COLO668 (cell line): Measurements from ENCODE around the gene ZFAND4.
A peak's percentile ranks its signal among the peaks of the same experiment; 100 is the strongest.
"Not testable (repeated sequence)": the region's sequence is repeated elsewhere in the genome, so short reads cannot be mapped to it uniquely, and the experiment has no call there.

Experiments
- DNase-seq: peaks from one replicate; lab custom pipeline; 2025; ENCODE audit not compliant: unreplicated experiment; lab: John Stamatoyannopoulos, UW

ZFAND4 gene

DNA sequence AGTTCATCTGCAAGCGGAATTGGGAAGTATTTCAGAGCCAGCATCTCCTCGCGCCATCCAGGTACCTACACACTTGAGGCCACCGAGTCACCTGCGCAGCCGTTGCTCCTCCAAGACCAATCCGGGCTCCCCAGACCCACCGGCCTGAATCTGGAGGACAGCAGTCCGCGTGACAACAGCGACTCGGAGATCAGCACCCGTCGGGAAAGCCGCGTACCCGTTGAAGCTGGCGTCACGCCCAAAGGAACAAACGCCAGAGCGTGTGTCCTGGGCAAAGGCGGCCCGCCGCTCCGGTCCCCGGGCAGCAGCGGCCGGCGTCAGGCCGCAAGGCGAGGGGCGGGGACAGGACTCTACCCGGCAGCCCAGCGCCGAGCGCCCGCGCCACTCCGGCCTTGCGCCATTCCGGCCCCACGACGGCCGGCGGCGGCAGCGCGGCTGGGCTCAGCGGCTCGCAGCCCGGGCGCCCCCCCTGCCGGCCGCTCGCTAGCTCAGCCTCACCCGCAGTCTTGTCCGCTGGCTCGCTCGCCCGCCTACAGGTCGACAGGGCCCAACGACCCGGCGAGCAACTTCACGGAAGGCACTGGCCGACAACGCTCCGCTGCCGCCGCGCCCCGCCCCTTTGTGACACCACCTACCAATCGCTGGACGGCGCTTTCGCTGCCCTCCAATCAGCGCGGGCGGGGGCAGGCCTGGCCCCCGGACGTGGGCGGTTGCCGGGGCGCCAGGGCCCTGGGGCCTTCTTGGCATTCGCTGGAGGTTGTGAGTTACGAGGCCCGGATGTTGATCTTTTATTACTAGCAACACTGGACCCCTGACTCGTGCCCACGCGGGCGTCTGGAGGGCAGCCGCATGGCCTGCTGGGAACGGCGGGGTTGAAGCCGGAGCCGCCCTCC is at the start of gene ZFAND4:
TSS of gene ZFAND4 (minus strand) at position 592 of the 893 bp plus-strand sequence. CDS start 9,047 bp downstream, outside the sequence.
- peak; percentile 94 for DNase-seq

DNA sequence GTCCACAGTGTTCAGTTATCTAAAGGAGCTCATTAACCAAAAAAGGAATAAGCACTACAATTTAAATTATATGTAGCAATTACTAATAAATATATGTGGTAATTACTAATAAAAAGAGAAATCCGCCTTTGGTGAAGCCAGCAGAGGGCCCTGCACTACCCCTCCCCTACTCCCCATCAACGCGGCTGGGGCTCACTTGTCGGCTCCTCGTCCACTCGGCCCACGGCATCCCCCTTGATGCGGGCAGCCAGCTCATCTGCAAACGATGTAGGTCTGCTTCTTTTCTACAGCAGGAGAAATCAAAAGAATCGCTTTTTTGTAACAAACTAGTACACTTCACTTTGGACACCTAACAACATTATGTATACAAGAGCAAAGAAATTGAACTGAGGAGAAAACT is 48.9 kb upstream of the ZFAND4 start:
- DNase-seq, result not testable (repeated sequence)

DNA sequence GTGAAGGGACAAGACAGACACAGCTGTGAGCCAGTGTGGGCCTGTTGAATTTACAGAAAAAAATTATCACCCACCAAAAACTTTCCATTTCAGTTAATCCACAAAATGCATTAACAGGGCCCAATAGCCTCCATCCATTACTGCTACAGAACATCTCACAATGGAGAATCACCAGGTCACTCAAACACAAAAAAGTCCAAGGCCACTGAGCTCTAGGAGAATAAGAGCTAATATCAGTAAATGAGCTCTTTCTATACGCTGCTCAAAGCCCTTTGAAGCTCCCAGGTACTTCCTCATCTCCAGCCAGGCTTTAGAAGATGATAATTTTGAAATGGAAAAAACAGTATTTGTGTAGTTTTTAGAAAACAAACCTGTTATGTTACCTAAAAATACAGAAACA is 45.1 kb upstream of the ZFAND4 start:
- DNase-seq, result not testable (repeated sequence)

DNA sequence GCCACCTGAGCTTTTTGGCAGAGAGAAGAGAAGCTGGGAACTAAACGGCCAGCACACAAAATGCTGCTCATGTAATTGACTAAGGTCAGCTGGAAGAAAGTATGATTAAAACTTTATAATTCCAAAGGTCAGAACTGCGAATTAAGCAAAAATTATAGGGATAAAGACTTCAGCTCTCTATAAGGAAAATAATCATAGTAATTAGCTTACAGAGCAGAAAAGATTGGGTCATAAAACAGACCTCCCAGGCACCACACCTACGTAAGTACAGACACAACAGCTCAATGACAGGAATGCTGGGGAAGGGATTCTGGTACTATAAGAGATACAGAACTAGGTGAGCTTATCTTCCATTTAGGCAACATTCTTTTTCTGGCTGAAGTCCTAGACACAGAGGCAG is 44.5 kb upstream of the ZFAND4 start:
- DNase-seq, result not testable (repeated sequence)

DNA sequence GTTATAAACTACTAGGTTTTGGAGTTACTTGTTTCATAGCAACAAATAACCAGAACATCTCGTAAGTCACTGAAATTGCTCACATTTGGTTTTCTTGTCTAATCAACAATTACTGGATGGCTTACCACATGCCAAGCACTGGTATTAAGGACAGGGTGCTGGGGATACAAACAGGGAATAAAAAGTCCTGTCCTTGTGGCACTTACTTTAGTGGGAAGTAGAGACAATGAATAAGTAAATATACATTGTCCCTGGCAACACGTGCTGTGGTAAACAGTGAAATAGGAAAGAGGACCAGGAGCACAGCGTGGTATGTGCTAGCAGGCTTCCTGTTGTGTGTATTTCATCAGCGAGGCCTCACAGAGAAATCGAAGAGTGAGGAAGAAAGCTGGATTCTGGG is 38.7 kb upstream of the ZFAND4 start:
- not testable (repeated sequence) for DNase-seq

DNA sequence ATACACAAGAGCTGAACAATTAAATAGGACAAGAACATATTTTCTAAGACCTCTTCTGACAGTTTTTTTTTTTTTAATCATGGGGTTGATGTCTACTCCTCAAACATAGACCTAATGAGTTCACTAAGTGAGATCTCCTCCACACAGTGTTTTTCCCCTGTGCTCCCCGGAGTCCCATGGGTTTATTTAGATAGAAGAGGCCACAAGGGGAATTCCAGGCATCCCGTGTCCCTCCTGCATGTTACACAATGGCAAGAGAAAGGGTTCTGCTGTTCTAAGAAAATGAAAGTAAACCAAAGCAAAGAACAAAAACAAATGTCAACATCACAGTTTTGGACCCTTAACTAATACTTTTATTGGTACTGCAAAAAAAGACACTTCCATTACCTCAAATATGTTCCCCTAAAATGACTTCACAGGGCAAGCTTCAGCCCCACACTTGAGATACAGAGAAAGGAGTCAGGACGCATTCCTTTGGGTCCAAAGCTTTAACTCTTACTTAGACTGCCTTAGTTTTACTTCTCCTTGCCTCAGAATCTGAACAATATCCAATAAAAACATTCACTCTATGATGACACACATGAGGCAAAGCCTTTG is 37.7 kb upstream of the ZFAND4 start:
- not testable (repeated sequence) for DNase-seq

DNA sequence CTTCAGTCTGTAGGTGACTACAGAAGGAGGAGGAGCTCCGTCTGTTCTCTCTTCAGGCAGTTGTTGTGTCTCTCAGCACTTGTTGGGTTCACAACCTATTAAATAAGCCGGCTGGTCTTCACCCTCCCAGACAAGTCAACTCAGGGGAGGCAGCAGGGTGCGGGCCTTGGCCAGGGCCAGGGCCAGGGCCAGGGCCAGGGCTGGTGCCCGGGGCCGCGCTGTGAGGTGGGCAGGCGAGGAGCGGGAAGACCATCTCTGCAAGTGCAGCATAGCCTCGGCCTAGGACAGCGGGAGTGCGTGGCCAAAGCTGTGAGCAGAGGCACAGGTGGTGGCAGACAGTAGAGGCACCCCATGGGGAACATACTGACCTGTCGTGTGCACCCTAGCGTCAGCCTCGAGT is 5.9 kb upstream of the ZFAND4 start:
- not testable (repeated sequence) for DNase-seq

DNA sequence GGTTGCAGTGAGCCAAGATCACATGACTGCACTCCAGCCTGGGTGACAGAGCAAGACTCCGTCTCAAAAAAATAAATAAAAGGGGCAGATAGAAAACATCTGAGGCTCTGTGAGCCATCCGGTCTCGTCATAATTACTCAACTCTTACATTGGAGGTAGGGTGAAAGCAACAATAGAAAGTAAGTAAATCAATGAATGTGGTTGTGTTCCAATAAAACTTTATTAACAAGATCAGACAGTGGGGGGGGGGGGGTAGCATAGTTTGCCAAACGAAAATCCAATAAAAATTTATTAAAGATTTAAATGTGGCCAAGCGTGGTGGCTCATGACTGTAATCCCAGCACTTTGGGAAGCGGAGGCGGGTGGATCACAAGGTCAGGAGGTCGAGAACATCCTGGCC is 2.8 kb upstream of the ZFAND4 start:
- no peak for DNase-seq

DNA sequence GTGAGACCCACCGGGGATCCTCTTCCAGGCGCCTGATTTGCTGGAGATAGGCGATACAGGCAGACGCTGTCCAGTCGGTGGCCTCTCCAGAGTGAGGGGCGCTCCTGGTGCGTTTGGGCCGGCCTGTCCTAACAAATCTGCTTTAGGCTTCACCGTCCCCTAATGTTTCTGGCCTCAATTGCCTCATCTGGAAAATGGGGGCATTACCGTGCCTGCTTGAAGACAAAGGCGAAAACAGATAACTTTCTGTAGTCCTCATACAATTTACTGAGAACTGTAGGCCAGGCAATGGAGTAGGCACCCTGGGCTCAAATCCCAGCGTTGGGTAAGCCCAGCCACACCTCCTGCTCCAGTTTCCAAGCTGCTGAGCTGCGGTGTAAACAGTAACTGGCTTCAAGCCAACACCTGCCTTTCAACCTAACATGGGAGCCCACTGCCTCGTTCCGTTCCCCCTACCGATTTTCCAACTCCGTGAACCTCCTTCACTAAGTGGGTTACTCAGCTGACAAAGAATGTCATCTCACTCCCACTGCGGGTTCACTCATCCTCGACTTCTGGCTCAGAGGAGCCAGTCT is 589 bp upstream of the ZFAND4 start:
- DNase-seq, result peak; percentile 38

DNA sequence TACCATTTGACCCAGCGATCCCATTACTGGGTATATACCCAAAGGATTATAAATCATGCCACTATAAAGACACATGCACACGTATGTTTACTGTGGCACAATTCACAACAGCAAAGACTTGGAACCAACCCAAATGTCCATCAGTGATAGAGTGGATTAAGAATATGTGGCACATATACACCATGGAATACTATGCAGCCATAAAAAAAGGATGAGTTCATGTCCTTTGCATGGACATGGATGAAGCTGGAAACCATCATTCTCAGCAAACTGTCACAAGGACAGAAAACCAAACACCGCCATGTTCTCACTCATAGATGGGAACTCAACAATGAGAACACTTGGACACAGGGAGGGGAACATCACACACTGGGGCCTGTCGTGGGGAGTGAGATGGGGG is 1.3 kb downstream of the ZFAND4 start:
- not testable (repeated sequence) for DNase-seq

DNA sequence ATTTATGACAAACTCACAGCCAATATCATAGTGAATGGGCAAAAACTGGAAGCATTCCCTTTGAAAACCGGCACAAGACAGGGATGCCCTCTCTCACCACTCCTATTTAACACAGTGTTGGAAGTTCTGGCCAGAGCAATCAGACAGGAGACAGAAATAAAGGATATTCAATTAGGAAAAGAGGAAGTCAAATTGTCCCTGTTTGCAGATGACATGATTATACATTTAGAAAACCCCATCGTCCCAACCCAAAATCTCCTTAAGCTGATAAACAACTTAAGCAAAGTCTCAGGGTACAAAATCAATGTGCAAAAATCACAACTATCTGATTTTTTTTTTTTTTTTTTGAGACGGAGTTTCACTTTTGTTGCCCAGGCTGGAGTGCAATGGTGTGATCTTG is 2.7 kb downstream of the ZFAND4 start:
- not testable (repeated sequence) for DNase-seq

DNA sequence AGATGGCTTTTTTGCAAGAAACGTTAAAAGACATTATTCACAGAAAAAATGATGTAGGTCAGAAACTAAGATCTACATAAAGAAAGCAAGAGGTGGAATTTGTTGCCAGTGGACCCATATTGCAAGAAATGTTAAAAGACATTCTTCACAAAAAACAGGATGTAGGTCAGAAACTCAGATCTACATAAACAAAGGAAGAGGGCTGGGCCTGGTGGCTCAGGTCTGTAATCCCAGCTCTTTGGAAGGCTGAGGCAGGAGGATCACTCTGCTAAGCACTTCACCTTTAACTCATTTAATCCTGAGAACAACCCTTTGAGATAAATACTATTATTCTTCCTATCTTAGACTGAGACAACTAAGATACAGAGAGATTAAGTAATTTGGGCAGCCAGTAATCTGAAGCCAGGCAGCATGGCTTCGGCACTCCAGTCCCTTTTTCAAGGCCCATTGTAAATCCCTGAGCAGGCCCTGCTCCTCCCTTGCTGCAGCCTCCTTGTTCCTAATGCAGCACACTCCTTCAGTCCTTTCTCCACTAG is 11.6 kb downstream of the ZFAND4 start:
- DNase-seq, result no peak

DNA sequence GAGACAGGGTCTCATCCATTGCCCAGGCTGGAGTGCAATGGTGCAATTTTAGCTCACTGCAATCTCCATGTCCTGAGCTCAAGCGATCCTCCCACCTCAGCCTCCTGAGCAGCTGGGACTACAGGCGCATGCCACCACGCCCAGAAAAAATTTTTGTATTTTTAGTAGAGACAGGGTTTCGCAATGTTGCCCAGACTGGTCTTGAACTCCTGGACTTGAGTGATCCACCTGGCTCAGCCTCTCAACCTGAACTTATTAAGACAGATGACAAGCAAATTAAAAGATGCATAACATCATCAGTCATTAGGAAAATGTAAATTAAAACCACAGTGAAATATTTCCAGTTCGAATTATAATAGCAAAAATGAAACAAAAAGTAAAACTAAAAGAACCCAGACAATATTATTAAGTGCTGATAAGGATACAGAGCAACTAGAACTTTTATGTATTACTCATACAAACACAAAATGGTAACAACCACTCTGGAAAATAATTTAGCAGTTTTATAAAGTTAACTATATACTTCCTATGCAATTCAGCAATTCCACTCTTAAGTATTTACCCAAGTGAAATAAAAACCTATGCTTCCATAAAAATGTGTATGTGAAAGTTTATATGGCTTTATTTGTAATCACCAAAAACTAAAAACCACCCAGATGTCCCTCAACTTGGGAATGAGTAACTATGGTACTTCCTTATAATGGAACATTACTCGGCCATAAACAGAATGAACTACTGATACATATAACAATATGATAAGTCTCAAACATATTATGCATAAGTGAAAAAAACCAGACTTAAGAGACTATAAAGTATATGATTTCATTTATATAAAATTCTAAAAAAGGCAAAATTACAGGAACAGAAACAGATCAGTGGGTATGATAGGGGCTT is 15.3 kb downstream of the ZFAND4 start:
- DNase-seq, result no peak

DNA sequence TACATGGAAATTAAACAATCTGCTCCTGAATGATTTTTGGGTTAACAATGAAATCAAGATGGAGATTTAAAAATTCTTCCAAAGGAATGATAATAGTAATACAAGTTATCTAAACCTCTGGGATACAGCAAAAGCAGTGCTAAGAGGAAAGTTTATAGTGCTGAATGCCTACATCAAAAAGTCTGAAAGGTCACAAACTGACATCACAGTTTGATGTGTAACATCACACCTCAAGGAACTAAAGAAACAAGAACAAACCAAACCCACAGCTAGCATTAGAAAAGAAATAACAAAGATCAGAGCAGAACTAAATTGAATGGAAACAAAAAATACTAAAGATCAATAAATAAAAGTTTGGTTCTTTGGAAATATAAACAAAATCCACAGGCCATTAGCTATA is 17.4 kb downstream of the ZFAND4 start:
- DNase-seq, result no peak

DNA sequence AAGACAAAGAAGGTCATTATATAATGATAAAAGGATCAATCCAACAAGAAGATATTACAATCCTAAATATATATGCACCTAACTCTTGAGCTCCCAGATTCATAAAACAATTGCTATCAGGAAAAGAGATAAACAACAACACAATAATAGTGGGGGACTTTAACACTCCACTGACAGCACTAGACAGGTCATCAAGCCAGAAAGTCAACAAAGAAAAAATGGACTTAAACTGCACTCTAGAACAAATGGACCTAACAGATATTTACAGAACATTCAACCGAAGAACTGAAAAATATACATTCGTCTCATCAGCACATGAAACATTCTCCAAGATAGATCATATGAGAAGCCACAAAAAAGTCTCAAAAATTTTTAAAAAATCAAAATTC is 17.8 kb downstream of the ZFAND4 start:
- DNase-seq, result not testable (repeated sequence)

DNA sequence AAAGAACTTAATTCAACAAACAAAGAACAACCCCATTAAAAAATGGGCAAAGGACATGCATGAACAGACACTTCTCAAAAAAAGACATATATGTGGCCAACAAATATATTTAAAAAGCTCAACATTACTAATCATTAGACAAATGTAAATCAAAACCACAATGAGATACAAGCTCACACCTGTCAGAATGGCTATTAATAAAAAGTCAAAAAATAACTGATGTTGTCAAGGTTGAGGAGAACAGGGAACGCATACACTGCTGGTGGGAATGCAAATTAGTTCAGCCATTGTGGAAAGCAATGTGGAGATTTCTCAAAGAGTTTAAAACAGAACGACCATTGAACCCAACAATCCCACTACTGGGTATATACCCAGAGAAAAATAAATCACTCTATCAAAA is 19.1 kb downstream of the ZFAND4 start:
- no peak for DNase-seq

DNA sequence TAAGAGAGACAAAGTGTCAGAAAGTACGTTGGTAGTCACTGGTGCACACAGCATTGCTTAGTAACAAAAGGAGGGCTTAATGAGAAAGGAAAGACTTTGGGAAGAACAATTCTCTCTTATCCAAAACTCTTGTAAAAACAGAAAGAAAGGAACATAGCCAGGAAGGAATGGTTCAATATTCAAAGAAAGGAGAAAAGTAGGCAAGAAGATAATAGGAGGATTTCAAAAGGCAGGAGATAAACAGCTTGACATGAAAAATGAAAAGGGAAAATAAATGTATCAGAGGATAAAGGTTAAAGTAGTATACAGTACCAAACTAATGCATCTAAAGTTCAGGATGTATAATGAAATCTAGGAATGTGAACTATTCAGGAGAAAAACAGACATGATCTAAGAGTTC is 20.1 kb downstream of the ZFAND4 start:
- DNase-seq, result no peak

DNA sequence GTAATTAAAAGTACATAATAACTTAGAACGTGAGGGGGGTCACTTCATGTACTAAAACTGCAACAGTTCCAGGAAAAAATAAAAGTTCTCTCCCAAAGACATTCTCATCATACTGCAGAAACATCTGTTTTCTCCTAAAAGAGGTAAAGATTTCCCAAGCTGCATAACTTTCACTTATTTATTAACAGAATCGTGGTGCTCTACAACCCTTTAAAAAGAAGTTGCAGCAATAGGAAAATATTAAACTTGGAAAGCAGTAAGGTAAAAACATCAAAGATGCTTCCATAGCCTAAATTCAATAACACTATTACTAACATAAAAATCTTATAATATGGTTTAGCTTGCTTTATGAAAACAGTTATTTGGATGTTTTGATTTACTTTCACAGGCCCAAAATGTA is 23.3 kb downstream of the ZFAND4 start:
- no peak for DNase-seq

DNA sequence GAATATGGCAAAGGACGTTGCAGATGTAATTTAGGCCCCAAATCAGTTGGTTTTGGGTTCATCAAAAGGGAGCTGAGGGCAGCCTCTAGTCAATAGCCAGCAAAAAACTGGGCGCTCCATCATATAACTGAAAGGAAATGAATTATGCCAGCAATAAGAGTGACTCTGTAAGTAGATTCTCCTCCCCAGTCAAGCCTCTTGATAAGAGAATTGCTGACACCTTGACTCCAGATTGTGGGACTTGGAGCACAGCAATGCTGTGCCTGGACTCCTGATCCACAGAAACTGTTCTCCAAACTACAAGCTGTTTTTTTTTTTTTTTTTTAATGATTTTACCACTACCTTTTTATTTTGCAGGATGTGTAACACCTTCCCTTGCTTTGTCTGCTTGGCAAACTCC is 25.5 kb downstream of the ZFAND4 start:
- no peak for DNase-seq

DNA sequence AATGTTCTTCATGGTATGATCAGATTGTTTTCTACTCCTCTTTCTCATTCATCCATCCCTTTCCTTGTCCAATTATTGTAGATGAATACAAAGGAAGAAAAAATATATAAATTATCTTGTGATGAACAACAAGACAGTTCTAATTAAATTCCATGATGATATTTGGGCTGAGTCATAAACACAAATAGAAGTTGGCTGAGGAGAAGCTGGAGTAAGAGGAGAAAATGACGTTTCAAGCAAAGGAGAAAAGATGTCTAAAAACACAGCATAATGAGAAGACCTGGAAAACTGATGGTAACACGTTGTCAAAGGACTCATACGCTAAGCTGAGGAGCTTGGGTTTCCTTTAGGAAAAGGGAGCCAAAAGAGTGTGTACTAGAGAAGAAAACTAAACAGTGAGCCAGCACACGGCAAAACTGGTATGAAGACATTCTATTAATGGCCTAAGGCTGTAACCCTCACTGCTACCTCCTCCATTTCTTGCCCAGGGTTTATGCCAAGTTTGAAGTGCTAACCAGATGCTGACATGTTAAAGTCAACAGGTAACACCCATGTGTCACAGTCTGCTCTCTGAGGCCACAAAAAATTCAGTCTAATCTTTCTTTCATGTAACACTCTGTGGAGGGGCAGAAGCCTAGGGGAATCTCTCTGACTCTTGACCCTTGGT is 26.1 kb downstream of the ZFAND4 start:
- no peak for DNase-seq
